ENCODE measurements around the gene TMEM117.

The TMEM117 gene

DNA sequence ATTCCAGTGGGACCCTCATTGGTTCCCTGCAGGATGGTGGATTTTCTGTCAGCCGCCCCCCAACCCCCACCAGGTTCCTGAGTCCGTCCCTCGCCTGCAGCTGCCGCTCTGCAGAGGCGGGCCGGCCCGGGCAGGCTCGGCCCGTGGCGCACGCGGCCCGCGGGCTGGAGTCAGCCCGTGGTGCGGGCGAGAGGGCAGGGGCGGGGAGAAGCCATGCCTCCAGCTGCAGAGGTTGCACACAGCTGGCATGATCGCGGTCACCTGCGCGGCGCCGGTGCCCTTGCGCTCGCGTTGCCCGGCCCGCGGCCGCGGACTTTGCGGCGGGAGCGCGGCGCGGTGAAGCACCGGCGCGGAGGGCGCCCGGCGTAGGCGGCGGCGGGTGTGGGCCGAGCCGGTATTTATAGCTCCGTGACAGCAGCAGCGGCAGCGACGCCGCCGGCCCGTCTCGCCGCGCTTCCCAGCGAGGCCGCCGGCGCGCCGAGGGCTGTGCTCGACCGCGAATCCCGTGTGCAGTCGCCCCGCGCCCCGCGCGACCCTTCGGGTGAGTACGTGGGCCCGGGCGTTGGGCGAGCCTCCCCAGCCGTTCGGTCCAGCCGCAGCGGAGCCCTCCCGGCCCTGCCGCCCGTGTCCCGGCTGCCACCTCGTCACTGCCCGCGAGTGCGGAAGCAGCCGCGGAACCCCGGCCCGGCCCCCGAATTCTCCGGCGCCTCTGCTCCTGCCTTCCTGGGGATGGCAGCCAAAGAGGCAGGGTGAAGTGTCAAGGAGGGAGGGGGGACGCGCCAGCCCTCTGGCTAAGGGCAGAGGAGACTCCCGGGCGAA is at the start of gene TMEM117:
TMEM117 (plus strand) TSS at position 426 of the 819 bp plus-strand sequence.
- peak; percentile 14 for DNase-seq

DNA sequence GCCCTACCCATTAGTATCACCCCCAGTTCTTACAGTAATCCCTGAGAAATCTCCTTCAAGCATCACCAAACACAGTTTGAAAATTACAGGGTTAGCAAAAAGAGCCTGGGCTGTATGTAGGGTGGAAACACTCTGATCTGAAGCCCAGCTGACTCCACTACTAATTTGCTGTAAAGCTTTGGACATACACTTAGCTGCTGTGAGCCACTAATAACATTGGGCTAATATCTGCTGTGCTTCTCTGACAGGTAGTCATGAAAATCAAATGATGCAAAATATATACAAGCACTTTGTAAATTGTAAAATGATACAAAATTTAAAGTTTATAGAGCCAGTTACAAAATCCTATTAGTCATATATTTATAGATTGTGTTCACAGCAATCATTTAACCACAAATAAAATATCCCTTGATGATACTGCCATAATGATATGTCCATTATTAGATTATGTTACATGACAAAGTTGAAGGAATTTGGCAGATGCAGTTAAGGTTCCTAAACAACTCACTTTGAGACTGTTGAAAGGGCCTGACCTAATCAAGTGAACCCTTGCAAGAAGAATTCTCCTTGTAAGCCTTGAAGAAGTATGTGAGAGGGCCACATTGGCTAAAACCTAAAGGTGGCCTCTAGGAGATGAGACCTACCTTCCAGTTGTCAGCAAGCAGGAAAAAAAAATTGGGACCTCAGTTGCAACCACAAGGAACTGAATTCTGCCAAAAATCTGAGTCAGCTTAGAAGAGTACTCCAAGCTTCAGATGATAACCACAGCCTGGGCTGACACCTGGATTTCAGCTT is 48.8 kb upstream of the TMEM117 start:
- DNase-seq, result no peak

GRCh38 chr12:43789941-43790340 is 45.9 kb upstream of the TMEM117 start:
- peak; percentile 13 for DNase-seq

- peak; percentile 75 for DNase-seq
Observed at GRCh38 chr12:43795716-43796280, 40.1 kb upstream of the TMEM117 start.

DNA sequence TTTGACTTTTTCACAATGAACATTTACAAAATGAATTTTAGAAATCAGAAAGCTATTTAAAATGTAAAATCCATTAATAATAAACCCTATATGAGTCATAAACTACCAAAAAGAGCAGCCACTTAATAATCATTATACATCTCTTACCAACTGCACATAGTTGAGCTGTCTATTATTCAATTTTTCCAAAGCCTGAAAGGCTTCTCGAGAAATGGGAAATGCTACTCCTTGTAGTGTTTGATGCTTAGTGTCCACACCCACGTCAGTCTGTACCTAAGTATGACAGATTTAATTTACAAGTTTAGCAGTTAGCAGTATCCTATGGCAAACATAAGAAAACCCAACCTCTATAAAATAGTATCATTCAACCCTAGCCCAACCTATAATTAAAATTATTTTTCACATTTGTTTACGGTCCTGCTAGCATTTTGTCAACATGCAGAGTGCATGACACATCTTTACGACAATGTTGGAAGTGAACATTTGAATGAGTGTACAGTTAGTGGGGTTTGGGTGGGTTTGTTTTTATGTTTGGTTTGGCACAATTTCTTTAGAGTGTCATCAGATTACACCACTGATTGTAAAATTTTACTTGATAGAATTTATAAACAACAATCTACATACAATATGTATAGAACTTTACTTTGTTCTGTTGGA is 38.2 kb upstream of the TMEM117 start:
- DNase-seq, result no peak

DNA sequence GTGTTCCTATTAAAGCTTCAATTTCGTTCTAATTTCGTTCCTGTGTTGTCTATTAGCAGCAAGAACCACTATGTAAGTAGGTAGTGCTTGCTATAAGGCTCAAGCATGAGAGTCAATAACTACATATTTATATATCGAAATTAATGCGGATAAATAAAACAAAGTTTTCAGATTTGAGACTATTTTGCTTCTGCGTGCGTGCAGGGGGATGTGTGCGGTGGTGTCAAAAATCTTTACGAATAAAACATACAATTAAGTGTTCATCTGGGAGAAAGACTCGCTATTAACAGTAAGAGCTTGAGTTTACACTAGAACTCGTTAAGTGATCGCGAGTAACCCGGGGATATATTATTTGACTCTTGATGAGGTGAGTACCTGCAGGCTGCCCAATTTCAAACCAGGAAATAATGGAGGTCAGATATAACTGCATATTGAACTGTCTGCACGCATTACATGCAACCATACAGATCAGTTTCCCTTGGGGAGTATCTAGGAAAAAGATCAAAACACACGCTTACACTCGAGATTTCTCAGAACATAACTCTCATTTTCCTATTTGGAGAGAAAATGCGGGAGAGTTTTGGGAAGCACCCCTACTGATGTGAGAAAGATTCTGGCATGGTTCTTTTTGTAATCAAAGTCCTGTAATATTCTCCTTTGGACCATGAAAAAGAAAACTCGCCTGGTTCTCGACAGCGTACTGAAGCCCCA is 30.6 kb upstream of the TMEM117 start:
- DNase-seq, result peak; percentile 47

- DNase-seq, result peak; percentile 60
Observed at GRCh38 chr12:43805860-43806736, 29.8 kb upstream of the TMEM117 start, which contains the start of gene TWF1. TSS of gene TWF1 (minus strand) at chr12:43806317. CDS start at chr12:43806245, 72 bp downstream.

GRCh38 chr12:43806737-43807072 is 29.2 kb upstream of the TMEM117 start:
- DNase-seq, result no peak

DNA sequence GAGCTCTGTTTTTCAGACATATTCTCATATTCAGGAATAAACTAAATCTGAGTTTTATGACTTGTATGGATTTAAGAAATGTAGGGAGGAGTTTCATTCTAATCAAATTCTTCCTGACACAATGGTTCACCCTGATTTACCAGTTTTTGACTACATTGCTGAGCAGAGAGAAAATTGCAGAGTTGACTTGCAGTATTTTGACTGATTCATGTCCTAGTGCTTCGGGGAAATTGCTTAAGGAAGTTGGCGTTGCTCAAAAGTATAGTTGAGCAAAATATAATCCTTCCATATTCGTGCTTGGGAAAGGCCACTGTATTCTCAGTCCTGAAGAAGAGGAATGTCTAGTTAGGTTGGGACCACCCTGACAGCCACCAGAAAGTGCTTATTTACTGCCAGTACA is 28.5 kb upstream of the TMEM117 start:
- DNase-seq, result no peak

DNA sequence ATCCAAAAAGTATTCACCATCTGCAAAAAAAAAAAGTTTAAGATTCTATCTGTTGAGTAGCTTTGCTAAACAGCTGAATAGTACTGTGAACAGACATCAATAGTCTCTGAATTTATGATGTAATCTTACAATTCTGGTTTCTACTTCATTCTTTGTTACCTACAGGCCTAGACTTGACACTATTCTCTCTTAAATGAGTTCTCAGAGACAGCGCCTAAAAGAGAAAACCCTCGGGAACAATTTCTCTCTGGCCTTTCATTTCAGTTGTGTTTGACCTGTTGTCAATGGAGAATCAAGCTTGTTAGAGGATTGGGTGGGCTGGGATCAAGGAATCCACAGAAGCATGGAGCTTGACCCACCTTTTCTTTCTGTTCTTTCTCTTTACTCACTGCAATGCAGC is 23.8 kb upstream of the TMEM117 start:
- DNase-seq, result no peak

- no peak for DNase-seq
Observed at GRCh38 chr12:43812926-43813325, 23.0 kb upstream of the TMEM117 start.

- DNase-seq, result no peak
Observed at GRCh38 chr12:43815416-43815815, 20.5 kb upstream of the TMEM117 start.

- DNase-seq, result no peak
Observed at GRCh38 chr12:43816168-43816567, 19.7 kb upstream of the TMEM117 start.

DNA sequence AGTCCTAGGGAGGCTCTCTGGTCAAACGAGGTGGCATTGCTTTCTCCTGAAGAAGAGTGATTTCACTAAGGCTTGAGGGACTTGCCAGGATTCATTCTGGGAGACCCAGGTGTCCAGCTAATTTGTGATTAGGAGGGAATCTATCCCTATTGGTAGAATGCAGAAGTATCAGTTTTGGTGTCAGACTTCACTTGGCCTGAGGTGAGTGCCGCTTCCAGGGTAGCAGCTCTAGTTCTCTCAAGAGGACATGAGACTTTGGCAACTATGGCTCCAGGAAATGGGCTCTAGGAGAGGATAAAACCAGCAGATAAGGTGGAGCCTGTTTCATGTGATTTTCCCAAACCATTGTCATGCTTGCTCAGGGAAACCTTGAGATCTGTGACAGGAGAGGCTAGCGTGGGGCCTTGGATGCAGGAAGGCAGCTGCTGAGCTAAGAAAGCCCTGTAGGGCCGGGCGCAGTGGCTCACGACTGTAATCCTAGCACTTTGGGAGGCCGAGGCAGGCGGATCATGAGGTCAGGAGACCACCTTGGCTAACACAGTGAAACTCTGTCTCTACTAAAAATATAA is 11.6 kb upstream of the TMEM117 start:
- no peak for DNase-seq

- no peak for DNase-seq
Observed at GRCh38 chr12:43826681-43827080, 9.2 kb upstream of the TMEM117 start.

GRCh38 chr12:43827093-43827492 is 8.8 kb upstream of the TMEM117 start:
- DNase-seq, result no peak

DNA sequence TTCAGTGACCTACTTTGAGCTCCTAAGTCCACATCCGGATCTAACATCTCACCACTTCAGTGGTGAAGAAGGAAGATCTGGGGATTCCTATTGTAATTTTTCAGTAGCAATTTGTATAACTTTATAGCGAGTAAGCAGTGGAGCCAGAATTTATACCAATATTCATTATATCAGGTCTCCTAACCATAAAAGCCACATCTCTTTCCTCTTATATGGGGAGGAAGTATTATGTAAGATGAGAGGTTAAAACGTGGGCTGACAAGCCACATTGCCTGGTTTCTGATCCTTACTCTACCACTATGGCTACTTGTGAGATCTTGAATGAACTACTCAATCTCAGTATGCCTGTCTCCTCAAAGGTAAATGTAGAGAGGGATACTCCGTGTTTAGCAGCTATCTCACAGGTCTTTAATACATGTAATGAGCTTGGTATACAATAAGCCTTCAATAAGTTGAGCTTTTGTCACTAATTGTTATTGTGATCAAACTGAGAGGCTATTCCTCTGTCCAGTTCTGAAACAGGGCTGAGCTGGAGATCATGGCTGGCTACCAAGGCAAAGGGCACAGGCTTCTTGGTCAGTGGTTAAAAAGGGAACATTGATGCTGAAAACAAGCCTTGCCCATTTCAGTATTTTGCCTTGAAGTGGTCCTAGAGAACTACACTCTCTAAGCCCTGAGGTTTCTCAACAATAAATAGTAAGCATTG is 3.3 kb upstream of the TMEM117 start:
- no peak for DNase-seq

DNA sequence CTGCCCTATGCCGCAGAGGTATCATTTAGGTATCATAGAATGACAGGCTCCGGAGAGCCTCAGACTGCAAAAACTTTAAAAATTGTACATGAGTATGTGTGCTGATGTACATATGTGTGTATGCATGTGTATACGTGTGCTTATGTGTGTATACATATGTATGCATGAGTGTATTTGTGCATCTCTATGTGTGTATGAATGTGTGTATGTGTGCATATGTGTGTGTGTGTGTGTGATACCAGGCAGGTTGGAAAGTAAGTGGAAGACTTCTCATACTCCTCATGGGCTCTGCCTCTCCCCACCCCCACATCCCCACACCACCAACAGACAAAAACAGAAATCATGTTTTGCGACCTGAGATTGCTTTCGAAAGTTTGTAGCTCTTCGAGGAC is 621 bp upstream of the TMEM117 start:
- DNase-seq, result no peak

DNA sequence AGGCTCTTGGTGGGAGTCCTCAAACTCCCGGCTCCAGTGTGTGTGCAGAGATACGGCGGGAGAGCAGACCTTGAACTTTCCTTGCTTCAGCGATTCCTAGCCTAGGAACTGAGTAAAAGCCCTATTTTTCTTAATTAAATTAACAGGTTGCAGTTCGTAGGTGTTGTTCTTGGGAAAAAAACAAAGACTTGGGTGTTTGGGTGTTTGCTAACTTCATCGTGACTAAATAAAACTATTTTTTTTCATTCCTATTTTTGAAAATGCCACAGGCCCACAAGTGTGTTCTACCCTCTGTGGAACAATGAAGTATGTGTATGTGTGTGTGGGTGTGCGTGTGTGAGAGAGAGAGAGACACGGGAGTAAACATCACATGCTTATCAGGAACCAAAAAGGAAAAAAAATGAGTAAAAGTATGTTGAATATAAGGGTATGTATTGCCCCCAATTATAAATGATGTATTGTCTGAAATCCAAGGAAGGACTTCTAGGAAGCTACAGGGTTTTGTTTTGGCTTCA is 651 bp downstream of the TMEM117 start:
- DNase-seq, result no peak

DNA sequence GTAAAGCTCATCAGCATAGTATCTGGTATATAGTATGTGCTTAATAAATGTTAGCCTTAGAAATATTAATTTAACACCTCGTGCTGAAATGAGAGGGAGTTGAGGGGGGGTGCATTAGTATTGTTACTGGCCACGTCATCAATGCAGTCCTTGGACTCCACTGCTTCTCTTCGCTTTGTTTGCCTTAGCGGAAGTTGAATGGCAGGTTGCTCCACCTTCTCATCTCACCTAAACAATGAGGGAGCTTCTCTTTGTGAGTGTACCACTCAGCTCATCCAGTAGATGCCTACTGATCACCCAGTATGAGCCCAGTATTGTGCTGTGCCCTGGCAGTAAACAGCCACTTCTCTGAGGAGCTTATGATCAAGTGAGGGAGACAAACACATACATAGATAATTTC is 4.5 kb downstream of the TMEM117 start:
- DNase-seq, result no peak
